SU-DHL-6 (cell line): ENCODE data around the gene RBMS1.

Experiments used
- CTCF ChIP-seq: fragments of 200-600 bp; sonication (generic); IDR thresholded peaks from one replicate; pipeline ENCODE4 v1.5.1; 2017; ENCODE audit warnings: antibody characterized with exemption, mild to moderate bottlenecking, low read length, moderate library complexity; ENCODE audit not compliant: insufficient read depth, poor library complexity, severe bottlenecking
- EZH2phosphoT487 ChIP-seq: fragments of 200-600 bp; sonication (generic), shearing (Covaris generic); conservative IDR thresholded peaks from 2 replicates; pipeline ENCODE4 v1.6.1; 2018; ENCODE audit warnings: mild to moderate bottlenecking, antibody characterized with exemption, low read length, moderate library complexity, mixed read lengths

GRCh38 chr2:160258492-160258805 is 235.2 kb downstream of the RBMS1 start:
- no peak for TF ChIP-seq CTCF
- TF ChIP-seq EZH2phosphoT487: no peak
